ENCODE data around the gene ITPKB. TPM values are rescaled to one million over a fixed set of nuclear protein-coding genes. Genes with fewer than 3 reads are reported as not detected.
"Not testable (repeated sequence)": the region's sequence is repeated elsewhere in the genome, so short reads cannot be mapped to it uniquely, and the experiment has no call there.

Gene ITPKB
- total RNA-seq, 1 donor from 2014 or later: 44.1 TPM

GRCh38 chr1:226615876-226616275 lies 123.2 kb downstream of the ITPKB start:
- intact Hi-C loops (cut with DNase I): no loop called here
- Histone ChIP-seq H3K27me3 (no peaks in the 10 kb centered on the region), H3K9me3 (no peaks in the 10 kb centered on the region), H3K4me1 (no peaks in the 10 kb centered on the region), H3K27ac (no peak overlapping the region), H3K4me3 (no peak overlapping the region), H3K36me3 (no peaks in the 10 kb centered on the region)
- ATAC-seq (no peak), DNase-seq (no peak)
- no peak for TF ChIP-seq CTCF (IDR thresholded peaks at IDR 0.05)

- intact Hi-C loops (cut with DNase I); H3K4me3 ChIP-seq; ATAC-seq; H3K27me3 ChIP-seq; H3K9me3 ChIP-seq; H3K27ac ChIP-seq; DNase-seq; H3K4me1 ChIP-seq; H3K36me3 ChIP-seq: not testable (repeated sequence)
These were observed 127.1 kb downstream of the ITPKB start for GRCh38 chr1:226611980-226612379.

DNA sequence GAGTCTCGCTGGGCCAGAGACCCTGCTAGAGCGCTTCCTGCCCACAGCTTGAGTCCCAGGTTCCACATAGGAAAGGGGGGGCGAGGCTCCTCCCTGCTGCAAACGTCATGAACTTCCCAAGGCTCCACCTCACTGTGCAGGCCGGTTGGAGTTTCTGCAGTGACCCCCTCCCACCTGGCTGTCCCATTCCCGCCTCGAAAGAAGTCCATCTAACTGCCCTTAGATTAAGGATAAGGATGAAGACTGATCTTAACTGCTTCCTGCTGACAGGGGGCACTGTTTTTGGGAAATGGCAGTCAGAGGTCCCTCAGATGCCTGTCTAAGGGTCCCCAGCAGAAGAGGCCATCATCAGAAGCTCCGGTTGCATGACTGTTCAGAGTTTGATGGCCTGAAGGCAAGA lies 127.8 kb downstream of the ITPKB start:
- no peak overlapping the region for H3K27ac ChIP-seq
- H3K27me3 ChIP-seq: no peaks in the 10 kb centered on the region
- H3K36me3 ChIP-seq: no peaks in the 10 kb centered on the region
- intact Hi-C loops (cut with DNase I): no loop called here
- H3K9me3 ChIP-seq: no peaks in the 10 kb centered on the region
- H3K4me3 ChIP-seq: no peak overlapping the region
- no peak for TF ChIP-seq CTCF (IDR thresholded peaks at IDR 0.05)
- no peak for DNase-seq
- H3K4me1 ChIP-seq: no peaks in the 10 kb centered on the region
- ATAC-seq: no peak

GRCh38 chr1:226610671-226611070 lies 128.4 kb downstream of the ITPKB start:
- Histone ChIP-seq H3K4me3 (no peak overlapping the region), H3K4me1 (no peaks in the 10 kb centered on the region), H3K27me3 (no peaks in the 10 kb centered on the region), H3K9me3 (no peaks in the 10 kb centered on the region), H3K27ac (no peak overlapping the region), H3K36me3 (no peaks in the 10 kb centered on the region)
- no peak for DNase-seq
- ATAC-seq: no peak
- no peak for TF ChIP-seq CTCF (IDR thresholded peaks at IDR 0.05)
- intact Hi-C loops (cut with DNase I): no loop called here

DNA sequence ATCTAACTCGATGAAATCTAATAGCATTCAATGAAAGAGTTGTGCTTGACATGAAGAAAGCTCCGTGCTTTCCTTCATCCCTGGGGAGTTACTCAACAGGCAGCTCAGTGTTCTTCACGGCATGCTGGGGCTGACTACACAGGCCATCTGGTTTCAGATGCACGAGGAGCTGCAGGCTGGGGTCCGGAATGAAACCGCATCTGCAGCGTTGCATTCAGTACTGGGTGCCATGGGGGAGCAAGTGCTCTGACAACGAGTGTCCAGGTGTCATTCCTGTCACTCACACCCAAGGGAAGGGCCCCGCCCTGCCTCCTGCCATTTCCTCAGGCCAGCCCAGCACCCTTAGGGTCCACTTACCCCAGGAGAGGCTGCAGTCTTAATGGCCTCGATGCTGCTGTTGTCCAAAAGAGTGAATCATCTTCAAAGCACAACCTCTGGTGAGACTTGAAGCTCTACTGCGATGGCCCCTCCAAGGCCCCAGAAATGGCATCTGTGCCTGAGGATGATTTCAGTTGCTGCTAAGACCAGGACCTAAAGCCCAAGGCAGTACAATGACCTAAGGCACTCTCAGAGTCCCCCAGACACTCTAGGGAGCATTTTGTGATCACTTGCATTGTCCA lies 129.1 kb downstream of the ITPKB start:
- DNase-seq (no peak), ATAC-seq (no peak)
- Histone ChIP-seq H3K27me3 (no peaks in the 10 kb centered on the region), H3K27ac (no peak overlapping the region), H3K4me1 (no peaks in the 10 kb centered on the region), H3K4me3 (no peak overlapping the region), H3K36me3 (no peaks in the 10 kb centered on the region), H3K9me3 (no peaks in the 10 kb centered on the region)
- TF ChIP-seq CTCF (IDR thresholded peaks at IDR 0.05): no peak
- intact Hi-C loops (cut with DNase I): no loop called here

- Histone ChIP-seq H3K4me1 (no peaks in the 10 kb centered on the region), H3K36me3 (no peaks in the 10 kb centered on the region), H3K4me3 (no peak overlapping the region), H3K27me3 (no peaks in the 10 kb centered on the region), H3K27ac (no peak overlapping the region), H3K9me3 (no peaks in the 10 kb centered on the region)
- peak; percentile 88 for TF ChIP-seq CTCF (IDR thresholded peaks at IDR 0.05)
- ATAC-seq (peak; percentile 81), DNase-seq (peak; percentile 81)
- intact Hi-C loops (cut with DNase I): no loop called here
These were observed 130.2 kb downstream of the ITPKB start for GRCh38 chr1:226608699-226609505.
